RPMI8226 (cell line): ENCODE measurements around the gene UTP18.
"Not testable (repeated sequence)": the region's sequence is repeated elsewhere in the genome, so short reads cannot be mapped to it uniquely, and the experiment has no call there.

Experiments used
- DNase-seq: peaks from one replicate; pipeline ENCODE4 v3.0.0-alpha.2; 2015

The UTP18 gene

DNA sequence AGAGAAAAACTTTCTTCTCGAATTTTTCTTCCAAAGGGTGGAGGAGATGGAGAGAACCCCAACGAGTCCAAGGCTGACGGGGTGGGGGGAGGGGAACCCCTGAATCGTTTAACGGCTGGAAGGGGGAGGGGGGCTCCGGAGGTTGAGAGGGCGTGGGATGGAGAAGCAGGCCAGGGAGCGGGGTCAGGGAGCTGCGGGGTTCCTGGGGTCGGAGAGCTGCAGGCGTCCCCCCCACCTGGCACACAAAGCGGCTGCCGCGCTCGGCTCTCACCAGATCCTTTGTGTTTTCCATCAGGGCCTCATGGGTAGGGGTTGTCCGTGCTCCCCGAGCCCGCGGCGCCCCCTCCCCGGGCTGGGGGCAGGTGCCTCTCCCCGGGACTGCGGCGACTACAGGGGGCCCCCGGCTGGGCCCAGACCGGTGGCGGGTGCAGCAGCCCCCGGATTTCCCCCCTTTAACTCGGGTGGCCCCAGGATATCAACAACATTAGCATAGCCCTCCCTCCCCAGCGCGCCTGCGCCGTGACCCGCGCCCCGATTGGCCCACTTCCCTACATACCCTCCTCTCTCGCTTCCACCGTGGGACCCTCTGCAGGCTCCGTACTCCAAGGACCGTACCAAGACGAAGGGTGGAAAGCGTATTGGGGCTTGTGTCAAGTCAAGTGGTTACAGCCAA, 646 bp upstream of the UTP18 start, which contains the start of gene MBTD1:
TSS of gene MBTD1 (minus strand) at position 486 of the 673 bp plus-strand sequence. CDS start 34,888 bp downstream, outside the sequence.
- peak; percentile 95 for DNase-seq

DNA sequence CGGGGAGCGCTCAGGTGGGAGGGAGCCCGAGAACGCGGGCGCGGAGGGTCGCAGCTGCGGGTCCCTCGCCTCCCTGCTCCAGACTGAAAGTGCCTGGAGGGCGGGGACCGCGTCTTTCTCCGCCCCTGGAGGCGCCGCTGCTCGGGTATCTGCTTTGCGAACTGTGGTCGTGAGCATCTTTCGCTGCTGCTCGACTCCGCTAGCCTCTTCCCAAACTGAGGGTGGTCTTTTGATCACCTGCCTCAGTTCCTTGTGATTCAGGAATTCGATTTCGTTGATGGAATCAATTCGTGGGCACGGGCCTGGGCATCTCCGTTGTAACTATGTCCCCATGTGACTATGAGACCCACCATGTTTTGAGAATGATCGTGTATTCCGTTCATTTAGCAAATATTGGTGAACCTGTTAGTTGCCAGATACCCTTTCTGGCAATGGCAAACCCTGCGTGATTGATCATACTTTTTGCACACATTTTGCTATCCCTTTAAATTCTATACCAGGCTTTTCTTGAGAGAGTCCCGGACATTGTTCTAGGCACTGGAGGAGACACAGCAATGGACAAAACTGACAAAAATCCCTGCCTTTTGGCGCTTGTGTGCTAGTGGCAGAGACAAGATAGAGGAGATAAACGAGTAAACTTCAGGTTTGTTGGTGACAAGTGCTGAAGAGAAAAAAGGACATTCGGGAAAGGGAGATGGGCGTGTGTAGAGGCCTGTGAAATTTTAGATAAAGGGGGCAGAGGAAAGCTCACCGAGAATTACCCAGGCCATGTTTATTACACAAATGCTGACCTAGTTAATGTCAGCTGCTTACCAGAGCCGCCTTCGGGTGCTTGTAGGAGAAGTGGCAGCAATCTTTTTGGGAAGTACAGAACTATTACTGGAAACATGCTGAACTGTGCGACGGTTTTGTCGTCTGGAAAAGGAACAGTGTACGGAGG, 948 bp downstream of the UTP18 start:
- peak; percentile 80 for DNase-seq

DNA sequence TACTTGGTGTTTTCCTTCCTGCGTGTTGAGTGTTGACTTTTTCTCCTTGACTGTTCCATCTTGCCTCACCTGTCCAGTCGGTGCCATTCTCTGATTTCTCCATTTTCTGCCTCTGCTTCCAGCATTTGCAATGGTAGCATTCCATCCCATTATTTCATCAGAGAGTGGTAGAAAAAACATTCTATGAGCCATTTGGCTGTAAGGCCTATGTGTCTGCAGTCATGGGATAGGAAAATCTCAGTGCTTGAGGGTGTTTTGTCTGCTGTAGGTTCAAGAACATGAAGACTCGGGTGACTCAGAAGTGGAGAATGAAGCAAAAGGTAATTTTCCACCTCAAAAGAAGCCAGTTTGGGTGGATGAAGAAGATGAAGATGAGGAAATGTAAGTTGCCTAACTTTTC, 2.7 kb downstream of the UTP18 start:
- no peak for DNase-seq

DNA sequence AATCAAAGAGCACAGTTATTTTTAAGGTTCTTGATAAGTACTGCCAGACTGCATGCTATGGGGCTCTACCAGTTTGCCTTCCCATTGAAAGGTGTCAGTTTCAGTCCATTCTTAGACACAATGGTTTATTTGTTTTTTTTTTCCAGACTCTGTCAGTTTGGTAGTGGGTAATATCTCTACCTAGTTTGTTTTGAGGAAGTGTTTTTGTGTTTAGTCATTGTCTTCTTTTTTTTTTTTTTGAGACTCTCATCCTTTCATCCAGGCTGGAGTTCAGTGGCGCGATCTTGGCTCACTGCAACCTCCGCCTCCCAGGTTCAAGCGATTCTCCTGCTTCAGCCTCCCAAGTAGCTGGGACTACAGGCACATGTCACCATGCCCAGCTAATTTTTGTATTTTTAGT, 4.1 kb downstream of the UTP18 start:
- DNase-seq: not testable (repeated sequence)

GRCh38 chr17:51269991-51270390, 9.6 kb downstream of the UTP18 start:
- no peak for DNase-seq

DNA sequence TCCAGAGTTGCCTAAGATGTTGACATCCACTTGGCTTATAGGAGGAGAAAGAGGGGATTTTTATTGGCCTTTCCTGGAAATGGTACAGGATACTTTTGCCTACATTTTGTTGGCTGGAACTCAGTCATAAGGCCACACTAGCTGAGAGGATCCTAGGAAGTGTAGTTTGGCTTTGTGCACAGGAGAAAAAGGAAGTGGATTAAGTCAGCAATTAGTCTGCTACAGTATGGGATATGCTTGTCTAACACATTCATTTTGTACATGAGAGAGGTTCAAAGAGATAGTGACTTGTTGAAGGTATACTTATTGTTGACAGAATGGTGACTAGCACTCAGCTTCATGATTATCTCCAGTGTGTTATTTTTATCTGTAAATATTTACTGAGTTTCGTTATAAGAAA, 10.3 kb downstream of the UTP18 start:
- DNase-seq: no peak

DNA sequence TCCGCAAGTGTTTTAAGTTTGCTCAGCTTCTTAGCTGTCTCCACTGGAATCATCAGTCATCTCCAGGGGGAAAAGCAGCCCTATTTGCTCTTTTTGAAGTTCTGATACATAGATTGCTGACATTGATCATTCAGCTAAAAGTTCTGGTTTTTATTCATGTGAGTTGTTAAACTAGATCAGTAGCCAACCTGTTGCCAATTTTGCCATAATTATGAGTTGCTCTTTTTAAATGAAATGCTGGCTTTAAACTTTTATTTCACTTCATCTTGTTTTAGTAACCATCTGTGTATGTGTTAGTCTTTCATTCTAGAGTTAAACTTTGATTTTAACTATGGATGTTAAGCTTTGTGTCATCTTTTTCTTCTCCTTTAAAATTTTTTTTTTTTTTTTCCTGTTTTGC, 12.5 kb downstream of the UTP18 start:
- no peak for DNase-seq

- DNase-seq: no peak
Measured at GRCh38 chr17:51275381-51275780, 15.0 kb downstream of the UTP18 start.

GRCh38 chr17:51279183-51279582, 18.8 kb downstream of the UTP18 start:
- DNase-seq: no peak

GRCh38 chr17:51287412-51287811, 27.1 kb downstream of the UTP18 start:
- no peak for DNase-seq

DNA sequence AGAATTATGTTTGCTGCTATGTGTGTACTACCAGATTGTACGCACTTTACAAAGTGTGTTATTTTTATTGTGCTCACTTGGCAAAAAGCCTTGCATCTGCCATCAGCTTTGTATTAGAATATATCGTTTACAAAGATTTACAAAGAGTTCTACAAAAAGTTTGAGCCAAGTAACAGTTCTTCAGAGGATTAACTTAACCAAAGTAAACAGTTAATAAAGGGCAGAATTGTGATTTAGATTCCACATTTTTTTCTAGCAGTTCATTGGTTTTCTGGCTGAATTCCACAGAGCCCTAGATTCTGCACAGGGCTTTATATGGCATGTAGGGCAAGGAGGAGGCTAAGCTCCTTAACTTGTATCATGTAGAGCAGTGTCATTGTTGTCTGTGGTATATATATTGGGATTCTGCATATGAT, 29.4 kb downstream of the UTP18 start:
- no peak for DNase-seq

GRCh38 chr17:51294338-51294737, 34.0 kb downstream of the UTP18 start:
- DNase-seq: not testable (repeated sequence)

DNA sequence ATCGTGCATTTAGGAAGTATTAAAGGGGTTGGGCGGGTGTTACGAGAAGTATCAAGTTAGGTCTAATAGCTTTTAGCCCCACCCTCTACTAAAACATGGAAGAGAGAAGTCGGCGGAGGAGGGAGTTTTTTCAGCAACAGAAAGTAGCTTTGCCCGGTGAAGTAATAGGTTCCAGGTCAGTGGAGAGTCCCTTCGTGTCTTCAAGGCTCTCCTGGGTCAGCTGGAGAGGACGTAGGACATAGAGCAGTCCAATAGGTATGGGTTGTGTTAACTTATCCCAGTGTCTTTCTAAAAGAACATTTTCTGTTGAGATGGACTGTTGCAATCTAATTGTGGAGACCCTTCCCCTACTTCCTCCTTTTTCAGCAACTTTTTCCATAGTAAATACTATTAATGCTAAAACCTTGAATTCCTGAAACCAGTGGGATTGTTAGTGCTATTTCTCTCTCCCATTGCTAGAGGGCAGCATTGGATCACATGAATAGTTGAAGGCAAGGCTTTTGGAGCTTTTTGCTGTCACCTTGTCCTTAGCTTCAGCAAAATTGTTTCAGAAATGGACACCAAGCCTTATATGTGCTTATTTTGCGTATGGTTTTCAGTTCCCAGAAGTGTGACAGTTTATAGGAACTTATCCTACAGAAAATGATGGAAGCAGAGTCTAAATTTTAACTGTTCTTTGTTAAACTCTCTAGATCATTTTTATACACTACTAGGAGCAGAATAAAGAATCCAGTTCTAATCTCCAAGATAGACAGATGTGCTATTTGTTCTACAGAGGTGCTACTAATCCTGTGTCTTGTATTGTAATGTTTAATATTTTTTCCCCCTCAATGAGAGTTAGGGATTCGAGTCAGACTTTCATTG, 38.4 kb downstream of the UTP18 start:
- DNase-seq: peak; percentile 56

- no peak for DNase-seq
Measured at GRCh38 chr17:51299859-51300258, 39.5 kb downstream of the UTP18 start.

DNA sequence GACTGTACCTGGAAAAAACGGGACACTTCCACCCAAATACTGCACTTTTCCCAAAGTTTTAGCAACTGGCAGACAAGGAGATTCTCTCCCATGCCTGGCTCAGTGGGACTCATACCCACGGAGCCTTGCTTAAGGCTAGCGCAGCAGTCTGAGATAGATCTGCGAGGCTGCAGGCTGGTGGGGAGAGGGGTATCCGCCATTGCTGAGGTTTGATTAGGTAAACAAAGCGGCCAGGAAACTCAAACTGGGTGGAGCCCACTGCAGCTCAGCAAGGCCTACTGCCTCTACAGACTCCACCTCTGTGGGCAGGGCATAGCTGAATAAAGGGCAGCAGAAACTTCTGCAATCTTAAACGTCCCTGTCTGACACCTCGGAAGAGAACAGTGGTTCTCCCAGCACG, 44.8 kb downstream of the UTP18 start:
- DNase-seq: no peak

DNA sequence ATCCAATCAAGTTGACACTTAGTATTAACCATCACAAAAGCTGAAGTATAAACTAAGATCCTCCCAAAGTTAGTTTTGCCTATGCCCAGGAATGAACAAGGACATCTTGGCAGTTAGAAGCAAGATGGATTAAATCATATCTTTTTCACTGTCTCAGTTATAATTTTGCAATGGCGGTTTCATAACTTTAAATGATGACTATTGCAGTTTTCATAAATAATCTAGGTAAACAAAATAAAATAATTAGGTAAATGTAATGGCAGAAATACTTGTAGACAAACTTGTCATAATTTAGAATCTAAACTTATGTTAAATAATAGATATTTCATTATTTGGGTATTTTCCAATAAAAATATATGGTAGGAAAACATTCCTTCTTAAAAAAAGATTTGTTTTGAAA, 51.7 kb downstream of the UTP18 start:
- DNase-seq: not testable (repeated sequence)

GRCh38 chr17:51319186-51319585, 58.8 kb downstream of the UTP18 start:
- DNase-seq: peak; percentile 10

DNA sequence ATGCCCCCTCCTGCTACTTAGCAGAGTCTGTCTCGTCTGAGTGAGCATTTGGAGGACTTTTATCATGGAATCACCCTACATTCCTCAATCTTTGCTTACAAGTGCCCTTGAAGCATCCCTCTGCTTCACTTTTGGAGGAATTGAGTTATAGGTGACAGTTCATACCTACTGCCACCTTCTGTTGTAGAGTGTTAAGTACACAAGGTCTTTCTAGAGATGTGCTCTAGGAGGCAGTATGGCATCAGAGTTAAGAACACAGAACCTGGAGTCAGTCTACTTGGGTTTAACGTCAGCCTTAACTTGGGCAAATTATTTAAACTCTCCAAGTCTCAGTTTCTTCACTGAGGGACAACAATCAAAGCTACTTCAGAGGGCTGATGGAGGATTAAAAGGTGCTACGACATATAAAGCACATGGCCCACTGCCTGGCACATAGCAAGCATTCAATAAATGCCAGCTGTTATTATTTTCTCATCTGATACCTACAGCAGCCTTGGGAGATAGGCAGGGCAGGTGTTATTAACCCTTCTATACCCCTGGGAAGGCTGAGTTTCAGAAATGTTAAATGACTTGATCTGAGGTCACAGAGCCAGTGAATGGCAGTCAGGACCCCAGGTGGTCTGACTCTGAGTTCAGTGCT, 62.2 kb downstream of the UTP18 start:
- DNase-seq: peak; percentile 15

DNA sequence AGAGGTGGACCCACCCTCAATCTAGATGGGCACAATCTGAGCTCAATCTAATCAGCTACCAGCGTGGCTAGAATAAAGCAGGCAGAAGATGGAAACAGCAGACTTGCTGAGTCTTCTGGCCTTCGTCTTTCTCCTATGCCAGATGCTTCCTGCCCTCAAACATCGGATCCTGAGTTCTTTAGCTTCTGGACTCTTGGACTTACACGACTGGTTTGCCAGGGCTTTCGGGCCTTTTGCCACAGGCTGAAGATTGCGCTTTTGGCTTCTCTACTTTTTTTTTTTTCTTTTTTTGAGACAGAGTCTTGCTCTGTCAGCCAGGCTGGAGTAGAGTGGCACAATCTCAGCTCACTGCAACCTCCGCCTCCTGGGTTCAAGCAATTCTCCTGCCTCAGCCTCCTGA, 65.1 kb downstream of the UTP18 start:
- DNase-seq: no peak

DNA sequence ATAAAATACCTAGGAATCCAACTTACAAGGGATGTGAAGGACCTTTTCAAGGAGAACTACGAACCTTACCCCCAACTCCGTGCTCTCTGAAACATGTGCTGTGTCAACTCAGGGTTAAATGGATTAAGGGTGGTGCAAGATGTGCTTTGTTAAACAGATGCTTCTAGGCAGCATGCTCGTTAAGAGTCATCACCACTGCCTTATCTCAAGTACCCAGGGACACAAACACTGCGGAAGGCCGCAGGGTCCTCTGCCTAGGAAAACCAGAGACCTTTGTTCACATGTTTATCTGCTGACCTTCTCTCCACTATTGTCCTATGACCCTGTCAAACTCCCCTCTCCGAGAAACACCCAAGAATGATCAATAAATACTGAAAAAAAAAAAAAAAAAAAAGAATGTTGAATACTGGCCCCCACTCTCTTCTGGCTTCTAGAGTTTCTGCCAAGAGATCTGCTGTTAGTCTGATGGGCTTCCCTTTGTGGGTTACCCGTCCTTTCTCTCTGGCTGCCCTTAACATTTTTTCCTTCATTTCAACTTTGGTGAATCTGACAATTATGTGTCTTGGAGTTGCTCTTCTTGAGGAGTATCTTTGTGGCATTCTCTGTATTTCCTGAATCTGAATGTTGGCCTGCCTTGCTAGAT, 70.6 kb downstream of the UTP18 start:
- not testable (repeated sequence) for DNase-seq

GRCh38 chr17:51335006-51335590, 74.8 kb downstream of the UTP18 start:
- no peak for DNase-seq
